ENCODE data around the gene CIC.

DNA sequence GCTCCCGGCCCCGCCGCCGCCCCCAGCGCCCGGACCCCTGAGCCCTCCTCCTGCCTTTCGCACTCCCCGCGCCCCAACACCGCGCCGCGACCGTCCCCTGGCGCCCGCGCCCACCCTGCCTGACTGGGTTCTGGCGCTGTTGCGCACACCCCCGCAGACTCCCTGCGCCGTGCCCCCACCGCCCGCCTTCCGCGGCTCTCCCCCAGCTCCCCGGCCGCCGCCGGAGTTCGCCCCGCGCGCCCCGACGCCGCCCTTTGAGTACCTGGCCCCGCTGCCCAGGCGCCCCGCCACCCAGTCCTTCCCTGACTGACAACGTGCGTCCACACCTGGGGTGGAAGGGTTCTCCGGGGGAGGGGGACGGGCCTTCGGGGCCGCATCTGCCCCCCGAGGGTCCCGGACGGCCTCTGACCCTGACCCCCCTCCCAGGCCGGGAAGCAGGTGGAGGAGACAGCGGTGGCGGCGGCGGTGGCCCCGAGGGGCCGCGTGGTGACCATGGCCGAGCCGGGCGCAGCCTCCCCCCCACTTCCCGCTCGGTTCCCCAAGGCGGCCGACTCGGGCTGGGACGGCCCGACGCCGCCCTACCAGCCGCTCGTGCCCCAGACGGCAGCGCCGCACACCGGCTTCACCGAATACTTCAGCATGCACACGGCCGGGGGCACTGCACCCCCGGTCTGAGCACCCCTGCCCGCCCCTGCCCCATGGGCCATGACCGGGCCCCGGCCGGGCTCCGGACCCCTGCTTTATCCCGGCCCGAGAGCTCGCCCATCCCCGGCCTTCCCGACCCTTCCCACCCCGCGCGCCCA lies 55.0 kb downstream of the CIC start:
- TF ChIP-seq, protein P1, sequence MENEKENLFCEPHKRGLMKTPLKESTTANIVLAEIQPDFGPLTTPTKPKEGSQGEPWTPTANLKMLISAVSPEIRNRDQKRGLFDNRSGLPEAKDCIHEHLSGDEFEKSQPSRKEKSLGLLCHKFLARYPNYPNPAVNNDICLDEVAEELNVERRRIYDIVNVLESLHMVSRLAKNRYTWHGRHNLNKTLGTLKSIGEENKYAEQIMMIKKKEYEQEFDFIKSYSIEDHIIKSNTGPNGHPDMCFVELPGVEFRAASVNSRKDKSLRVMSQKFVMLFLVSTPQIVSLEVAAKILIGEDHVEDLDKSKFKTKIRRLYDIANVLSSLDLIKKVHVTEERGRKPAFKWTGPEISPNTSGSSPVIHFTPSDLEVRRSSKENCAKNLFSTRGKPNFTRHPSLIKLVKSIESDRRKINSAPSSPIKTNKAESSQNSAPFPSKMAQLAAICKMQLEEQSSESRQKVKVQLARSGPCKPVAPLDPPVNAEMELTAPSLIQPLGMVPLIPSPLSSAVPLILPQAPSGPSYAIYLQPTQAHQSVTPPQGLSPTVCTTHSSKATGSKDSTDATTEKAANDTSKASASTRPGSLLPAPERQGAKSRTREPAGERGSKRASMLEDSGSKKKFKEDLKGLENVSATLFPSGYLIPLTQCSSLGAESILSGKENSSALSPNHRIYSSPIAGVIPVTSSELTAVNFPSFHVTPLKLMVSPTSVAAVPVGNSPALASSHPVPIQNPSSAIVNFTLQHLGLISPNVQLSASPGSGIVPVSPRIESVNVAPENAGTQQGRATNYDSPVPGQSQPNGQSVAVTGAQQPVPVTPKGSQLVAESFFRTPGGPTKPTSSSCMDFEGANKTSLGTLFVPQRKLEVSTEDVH (IDR thresholded peaks at IDR 0.05; ENCODE audit: low read depth, partially characterized antibody): no peak
- TF ChIP-seq NFIC (IDR thresholded peaks at IDR 0.05): no peak
- TF ChIP-seq MEIS2 (IDR thresholded peaks at IDR 0.05; ENCODE audit: partially characterized antibody): no peak
- no peak for TF ChIP-seq CHD4 (IDR thresholded peaks at IDR 0.05; ENCODE audit: insufficient read depth, insufficient replicate concordance, low read depth, low read length, poor library complexity, severe bottlenecking)
- no peak for TF ChIP-seq POLR2A (conservative IDR thresholded peaks at IDR 0.05)
- TF ChIP-seq RAD21 (CRISPR knock-in tag; conservative IDR thresholded peaks at IDR 0.05 in 1 of 2, IDR thresholded peaks at IDR 0.05 in 1 of 2): no peak
- TF ChIP-seq CTCF (IDR thresholded peaks at IDR 0.05 in 2 of 3, conservative IDR thresholded peaks at IDR 0.05 in 1 of 3; ENCODE audit: insufficient read depth in 2 of 3, low read depth in 1 of 3, low read length in 3 of 3): no peak
